Naive thymus-derived CD8-positive, alpha-beta T cell (primary cell): ENCODE data around the gene CLMN. TPM values are rescaled to one million over a fixed set of nuclear protein-coding genes. Genes with fewer than 3 reads are reported as not detected.

Experiments
- ATAC-seq, 2 donors: fragments of 150-1000 bp; cut with Tn5 transposase in 1 of 2; sonication (Bioruptor Pico), chemical (Tn5 transposase) in 1 of 2; 1 replicate in 1 of 2; 2 replicates in 1 of 2; pipeline ENCODE4 v1.10.0; 2021; ENCODE audit warnings: mild to moderate bottlenecking in 2 of 2, moderate library complexity in 2 of 2
- POLR2A ChIA-PET: fragments of 350-600 bp; sonication (Branson Sonifier 250); formaldehyde crosslinking; loops from one replicate; lab custom pipeline; 2021; ENCODE audit warnings: antibody characterized with exemption; lab: Charles Lee
- DNase-seq, 10 donors: peaks; one replicate each; pipeline versions ENCODE4 v3.0.0 to v3.0.0-alpha.2; 2020 to 2022
- H3K27ac Mint-ChIP-seq, 10 donors: one replicate each; pipeline ENCODE4 v1.8.0; 2020 to 2022; ENCODE audit warnings: mild to moderate bottlenecking in 10 of 10, mixed read lengths in 10 of 10, moderate library complexity in 4 of 10, inconsistent platforms in 1 of 10
- H3K27me3 Mint-ChIP-seq, 5 donors: one replicate each; pipeline ENCODE4 v1.8.0; 2021 to 2022; ENCODE audit warnings: mixed read lengths in 5 of 5
- H3K36me3 Mint-ChIP-seq, 3 donors: one replicate each; pipeline ENCODE4 v1.8.0; 2020 to 2022; ENCODE audit warnings: mixed read lengths in 3 of 3, mild to moderate bottlenecking in 2 of 3, inconsistent platforms in 1 of 3
- H3K4me1 Mint-ChIP-seq, 4 donors: one replicate each; pipeline ENCODE4 v1.8.0; 2021 to 2022; ENCODE audit warnings: mixed read lengths in 4 of 4
- H3K4me3 Mint-ChIP-seq, 10 donors: one replicate each; pipeline ENCODE4 v1.8.0; 2020 to 2022; ENCODE audit warnings: mild to moderate bottlenecking in 10 of 10, mixed read lengths in 10 of 10, moderate library complexity in 6 of 10, inconsistent platforms in 1 of 10
- H3K9me3 Mint-ChIP-seq, 9 donors: one replicate each; pipeline ENCODE4 v1.8.0; 2020 to 2022; ENCODE audit warnings: mixed read lengths in 9 of 9, mild to moderate bottlenecking in 3 of 9, inconsistent platforms in 1 of 9, moderate library complexity in 1 of 9
- polyA plus RNA-seq, 3 donors: library from polyadenylated mRNA; unstranded; fragments of 300-500 nt; fragmentation: Illumina TruSeq; gene quantifications; one replicate each; pipeline ENCODE4 v1.2.3, GENCODE V29; 2021
- total RNA-seq, 8 experiments: library from RNA in 2 of 8; stranded (reverse) in 2 of 8; gene quantifications; one replicate each; pipeline ENCODE4 v1.2.3 and lab custom pipeline; 2021 to 2026

The CLMN gene
- total and polyA plus RNA-seq, 5 experiments from 2014 or later: 0.07 to 2.2 (median 0.32) TPM

DNA sequence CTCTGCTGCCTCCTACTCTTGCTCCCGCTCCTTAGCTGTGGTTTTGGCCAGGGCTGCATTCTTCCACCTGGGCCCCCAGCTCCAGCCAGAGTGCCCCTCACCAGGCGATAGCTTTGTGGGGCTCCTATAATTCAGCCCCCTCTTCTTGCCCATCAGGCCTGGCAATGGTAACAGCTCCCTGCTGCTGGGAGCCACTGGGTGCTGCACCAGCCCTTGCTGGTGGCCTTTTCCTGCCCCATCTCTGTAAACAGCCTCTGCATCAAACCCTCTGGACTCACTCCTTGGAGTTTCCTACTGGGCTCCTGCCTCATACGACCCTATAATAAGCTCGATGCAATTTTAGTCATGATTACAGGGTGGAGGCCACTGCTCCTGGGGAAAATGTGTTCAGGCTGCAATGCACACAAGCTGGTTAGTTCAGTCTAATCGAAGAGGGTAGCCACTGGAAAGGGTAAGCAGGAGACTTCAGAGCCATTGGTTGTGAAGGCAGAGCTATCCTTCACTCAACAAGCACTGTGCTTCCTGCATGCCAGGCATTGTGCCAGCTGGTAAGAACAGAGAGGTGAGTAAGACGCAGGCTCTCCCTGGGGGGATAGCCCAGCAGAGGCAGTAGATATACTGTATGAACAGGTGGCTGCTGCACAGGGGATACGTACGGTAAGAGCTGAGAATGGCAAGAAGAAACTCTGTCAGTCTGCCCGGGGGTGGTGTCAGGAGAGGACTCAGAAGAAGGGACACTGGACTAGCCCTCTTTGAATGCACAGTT lies 24.7 kb downstream of the CLMN start:
- H3K36me3 Mint-ChIP-seq: peaks cover 0 to 5% (median 0%) of the 10 kb centered on the region in 3 donors
- peak overlapping the region in 1 of 10 donors; percentile 20 for H3K27ac Mint-ChIP-seq
- no peak overlapping the region for H3K4me3 Mint-ChIP-seq
- no peak for DNase-seq
- peaks cover 4 to 42% (median 20%) of the 10 kb centered on the region in 5 donors for H3K27me3 Mint-ChIP-seq
- no peak for ATAC-seq
- POLR2A ChIA-PET: no interaction called here
- H3K9me3 Mint-ChIP-seq: peaks cover 2 to 21% (median 5%) of the 10 kb centered on the region in 9 donors
- H3K4me1 Mint-ChIP-seq: peaks cover 0 to 19% (median under 1%) of the 10 kb centered on the region in 4 donors

- Mint-ChIP-seq H3K36me3 (peaks cover 0 to 5% (median 0%) of the 10 kb centered on the region in 3 donors), H3K4me1 (peaks cover 0 to 15% (median under 1%) of the 10 kb centered on the region in 4 donors), H3K27ac (peak overlapping the region in 1 of 10 donors; percentile 20), H3K27me3 (peaks cover 4 to 47% (median 20%) of the 10 kb centered on the region in 5 donors), H3K4me3 (no peak overlapping the region), H3K9me3 (peaks cover 2 to 21% (median 5%) of the 10 kb centered on the region in 9 donors)
- DNase-seq (no peak), ATAC-seq (no peak)
- POLR2A ChIA-PET: no interaction called here
Measured at GRCh38 chr14:95294320-95294719, 25.4 kb downstream of the CLMN start.

DNA sequence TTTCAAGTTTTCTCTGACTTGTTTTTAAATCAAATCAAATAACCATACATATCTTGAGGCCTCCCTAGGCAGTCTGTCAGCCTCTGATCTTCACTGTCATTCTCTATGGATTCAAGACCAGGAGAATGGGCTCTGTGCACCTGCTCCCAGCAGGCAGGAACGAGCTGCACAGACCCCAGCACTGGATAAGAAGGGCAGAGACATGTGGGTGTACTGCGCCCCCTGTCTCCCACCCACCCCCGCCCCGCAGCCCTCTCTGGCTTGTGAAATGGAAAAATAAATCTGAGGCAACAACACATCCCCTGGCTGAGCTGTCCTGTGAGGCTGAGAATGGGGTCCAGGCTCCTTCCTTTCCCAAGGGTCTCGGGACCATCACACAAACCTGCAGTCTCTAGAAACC lies 26.3 kb downstream of the CLMN start:
- Mint-ChIP-seq H3K4me1 (peaks cover 0 to 15% (median under 1%) of the 10 kb centered on the region in 4 donors), H3K27me3 (peaks cover 4 to 47% (median 25%) of the 10 kb centered on the region in 5 donors), H3K9me3 (peaks cover 4 to 21% (median 5%) of the 10 kb centered on the region in 9 donors), H3K4me3 (no peak overlapping the region), H3K36me3 (peaks cover 0 to 5% (median 0%) of the 10 kb centered on the region in 3 donors), H3K27ac (no peak overlapping the region)
- ATAC-seq (no peak), DNase-seq (no peak)
- POLR2A ChIA-PET: no interaction called here

DNA sequence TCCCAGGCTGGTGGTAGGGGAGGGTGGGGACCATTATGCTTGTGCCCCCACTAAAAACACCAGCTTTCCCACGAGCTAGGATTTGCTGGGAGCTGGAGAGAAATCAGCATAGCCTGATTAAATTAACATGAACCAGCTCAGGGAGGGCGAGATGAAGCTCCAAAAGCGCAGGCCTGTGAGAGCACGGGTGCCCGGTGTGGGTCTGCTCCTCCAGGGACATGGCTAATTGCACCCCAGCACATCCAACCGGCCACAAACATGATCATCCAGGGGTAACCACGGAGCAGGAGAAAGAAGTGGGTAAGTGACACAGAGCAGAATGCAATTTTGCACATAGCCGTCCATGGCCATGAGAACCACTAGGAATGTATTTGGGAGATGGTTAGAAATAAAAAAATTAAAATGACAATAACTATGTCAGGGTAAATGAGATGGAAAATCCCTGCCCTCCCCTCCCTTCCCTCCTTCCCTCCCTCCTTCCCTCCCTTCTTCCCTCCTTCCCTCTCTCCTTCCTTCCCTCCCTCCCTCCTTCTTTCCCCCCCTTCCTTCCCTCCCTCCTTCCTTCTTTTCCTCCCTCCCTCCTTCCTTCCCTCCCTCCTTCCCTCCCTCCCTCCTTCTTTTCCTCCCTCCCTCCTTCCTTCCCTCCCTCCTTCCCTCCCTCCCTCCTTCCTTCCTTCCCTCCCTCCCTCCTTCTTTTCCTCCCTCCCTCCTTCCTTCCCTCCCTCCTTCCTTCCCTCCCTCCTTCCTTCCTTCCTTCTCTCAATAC lies 26.9 kb downstream of the CLMN start:
- H3K27me3 Mint-ChIP-seq: peaks cover 4 to 47% (median 27%) of the 10 kb centered on the region in 5 donors
- POLR2A ChIA-PET: no interaction called here
- H3K9me3 Mint-ChIP-seq: peaks cover 4 to 21% (median 5%) of the 10 kb centered on the region in 9 donors
- H3K36me3 Mint-ChIP-seq: peaks cover 0 to 5% (median 0%) of the 10 kb centered on the region in 3 donors
- no peak for DNase-seq
- H3K4me3 Mint-ChIP-seq: no peak overlapping the region
- ATAC-seq: no peak
- H3K4me1 Mint-ChIP-seq: peaks cover 0 to 12% (median under 1%) of the 10 kb centered on the region in 4 donors
- H3K27ac Mint-ChIP-seq: no peak overlapping the region

DNA sequence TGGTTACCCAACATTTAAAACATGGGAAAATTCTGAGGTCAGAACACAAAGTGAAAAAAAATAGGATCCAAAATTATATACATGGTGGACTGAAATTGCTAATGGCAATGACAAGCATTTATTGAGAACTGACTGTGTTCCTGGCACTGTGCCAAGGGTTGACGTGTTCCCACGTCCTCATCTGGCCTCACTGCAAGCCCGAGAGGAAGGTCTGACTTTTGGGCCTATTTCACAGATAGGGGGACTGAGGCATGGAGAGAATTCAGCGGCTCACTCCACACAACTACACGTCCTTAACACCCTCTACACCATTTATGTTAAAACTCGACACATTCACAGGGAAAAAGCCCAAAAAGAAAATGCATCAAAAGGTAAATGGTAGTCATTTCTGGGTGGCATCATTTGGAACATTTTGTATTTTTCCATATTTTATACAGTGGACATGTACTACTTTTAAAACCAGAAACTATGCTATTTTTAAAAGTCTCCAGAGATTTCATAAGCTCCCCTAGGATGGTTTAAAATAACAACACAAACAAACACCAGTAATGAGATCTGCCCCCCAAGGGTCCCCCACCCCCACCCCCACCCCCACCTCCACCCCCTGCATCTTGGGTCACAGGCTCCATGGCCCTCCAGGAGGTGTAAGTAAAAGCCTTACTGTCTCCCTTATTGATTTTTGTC lies 27.7 kb downstream of the CLMN start:
- peaks cover 0 to 9% (median under 1%) of the 10 kb centered on the region in 4 donors for H3K4me1 Mint-ChIP-seq
- peak in 1 of 10 donors; percentile 10 for DNase-seq

GRCh38 chr14:95290871-95291431 lies 28.8 kb downstream of the CLMN start:
- H3K27ac Mint-ChIP-seq: no peak overlapping the region
- POLR2A ChIA-PET: no interaction called here
- H3K4me1 Mint-ChIP-seq: peaks cover 0 to 8% (median under 1%) of the 10 kb centered on the region in 4 donors
- no peak for ATAC-seq
- H3K9me3 Mint-ChIP-seq: peaks cover 3 to 13% (median 4%) of the 10 kb centered on the region in 9 donors
- no peak for DNase-seq
- peaks cover 4 to 40% (median 26%) of the 10 kb centered on the region in 5 donors for H3K27me3 Mint-ChIP-seq
- peaks cover 0 to 3% (median 0%) of the 10 kb centered on the region in 3 donors for H3K36me3 Mint-ChIP-seq
- no peak overlapping the region for H3K4me3 Mint-ChIP-seq

More for the DNA sequence above, 27.7 kb downstream of the CLMN start:
- Mint-ChIP-seq H3K27ac (no peak overlapping the region), H3K27me3 (peaks cover 4 to 47% (median 27%) of the 10 kb centered on the region in 5 donors), H3K4me3 (no peak overlapping the region), H3K36me3 (peaks cover 0 to 5% (median 0%) of the 10 kb centered on the region in 3 donors), H3K9me3 (peaks cover 4 to 21% (median 5%) of the 10 kb centered on the region in 9 donors)
- ATAC-seq: no peak
- POLR2A ChIA-PET: no interaction called here

GRCh38 chr14:95290021-95290420 lies 29.7 kb downstream of the CLMN start:
- H3K4me3 Mint-ChIP-seq: no peak overlapping the region
- POLR2A ChIA-PET: no interaction called here
- peaks cover 0 to 4% (median under 1%) of the 10 kb centered on the region in 9 donors for H3K9me3 Mint-ChIP-seq
- peaks cover 0 to 8% (median 0%) of the 10 kb centered on the region in 4 donors for H3K4me1 Mint-ChIP-seq
- no peak overlapping the region for H3K27ac Mint-ChIP-seq
- no peak for DNase-seq
- ATAC-seq: no peak
- no peaks in the 10 kb centered on the region for H3K36me3 Mint-ChIP-seq
- H3K27me3 Mint-ChIP-seq: peaks cover 2 to 31% (median 17%) of the 10 kb centered on the region in 5 donors

DNA sequence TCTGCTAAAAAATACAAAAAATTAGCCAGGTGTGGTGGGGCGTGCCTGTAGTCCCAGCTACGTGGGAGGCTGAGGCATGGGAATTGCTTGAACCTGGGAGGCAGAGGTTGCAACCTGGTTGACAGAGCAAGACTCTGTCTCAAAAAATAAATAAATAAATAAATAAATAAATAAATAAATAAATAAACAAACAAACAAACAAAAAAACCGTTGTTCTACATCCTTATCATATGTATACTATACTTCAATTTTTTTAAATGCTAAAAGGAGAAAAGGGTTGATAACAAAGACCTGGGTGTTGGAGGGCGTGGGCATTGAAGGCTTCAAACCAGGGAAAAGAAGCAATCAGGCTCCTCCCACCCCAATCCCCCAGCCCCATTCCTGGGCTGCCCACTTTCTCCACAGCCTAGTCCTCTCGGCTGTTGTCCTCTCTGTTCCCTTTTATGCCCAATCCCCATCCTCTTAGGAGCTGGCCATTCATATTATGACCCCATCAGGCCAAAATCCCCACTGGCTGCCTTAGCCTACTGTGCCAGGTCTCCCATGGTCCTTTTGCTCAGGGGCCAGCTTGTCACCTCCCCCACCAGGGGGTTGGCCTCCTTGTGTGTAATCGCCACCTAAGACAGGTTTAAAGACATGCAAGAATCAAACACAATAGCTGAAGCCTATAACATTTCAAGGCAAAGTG lies 30.2 kb downstream of the CLMN start:
- ATAC-seq: no peak
- Mint-ChIP-seq H3K27ac (no peak overlapping the region), H3K27me3 (peaks cover 2 to 26% (median 14%) of the 10 kb centered on the region in 5 donors), H3K36me3 (no peaks in the 10 kb centered on the region), H3K9me3 (peaks cover 0 to 2% (median 0%) of the 10 kb centered on the region in 9 donors), H3K4me1 (peaks cover 0 to 8% (median 0%) of the 10 kb centered on the region in 4 donors), H3K4me3 (no peak overlapping the region)
- DNase-seq: no peak
- POLR2A ChIA-PET: no interaction called here

DNA sequence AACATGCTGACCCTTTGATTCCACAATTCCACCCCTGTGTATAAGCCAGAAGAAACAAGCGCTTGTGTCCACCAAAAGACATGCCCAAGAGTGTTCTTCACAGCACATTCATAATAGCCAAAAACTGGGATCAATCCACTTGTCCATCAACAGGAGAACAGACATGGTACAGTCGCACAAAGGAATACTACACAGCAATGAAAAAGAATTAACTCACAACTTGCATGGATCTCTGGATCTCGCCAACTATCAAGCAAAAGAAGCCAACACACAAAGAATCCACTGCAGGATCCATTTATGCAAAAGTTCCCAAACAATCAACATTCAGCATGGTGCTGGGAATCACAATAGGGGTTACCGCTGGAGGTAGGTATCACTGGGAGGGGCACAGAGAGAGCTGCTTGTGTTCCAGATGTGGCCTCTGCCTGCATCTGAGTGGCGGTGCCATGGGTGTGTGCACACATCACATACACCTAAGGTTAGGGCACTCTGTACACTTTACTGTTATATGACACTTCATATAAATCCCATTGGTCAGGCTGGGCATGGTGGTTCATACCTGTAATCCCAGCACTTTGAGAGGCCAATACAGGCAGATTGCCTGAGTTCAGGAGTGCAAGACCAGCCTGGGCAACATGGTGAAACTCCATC lies 30.9 kb downstream of the CLMN start:
- Mint-ChIP-seq H3K27ac (peak overlapping the region in 1 of 10 donors; percentile 78), H3K36me3 (no peaks in the 10 kb centered on the region), H3K4me3 (no peak overlapping the region), H3K27me3 (peaks cover 2 to 20% (median 13%) of the 10 kb centered on the region in 5 donors), H3K9me3 (peaks cover 0 to 2% (median 0%) of the 10 kb centered on the region in 9 donors), H3K4me1 (peaks cover 0 to 8% (median 0%) of the 10 kb centered on the region in 4 donors)
- DNase-seq (no peak), ATAC-seq (no peak)
- POLR2A ChIA-PET: no interaction called here

DNA sequence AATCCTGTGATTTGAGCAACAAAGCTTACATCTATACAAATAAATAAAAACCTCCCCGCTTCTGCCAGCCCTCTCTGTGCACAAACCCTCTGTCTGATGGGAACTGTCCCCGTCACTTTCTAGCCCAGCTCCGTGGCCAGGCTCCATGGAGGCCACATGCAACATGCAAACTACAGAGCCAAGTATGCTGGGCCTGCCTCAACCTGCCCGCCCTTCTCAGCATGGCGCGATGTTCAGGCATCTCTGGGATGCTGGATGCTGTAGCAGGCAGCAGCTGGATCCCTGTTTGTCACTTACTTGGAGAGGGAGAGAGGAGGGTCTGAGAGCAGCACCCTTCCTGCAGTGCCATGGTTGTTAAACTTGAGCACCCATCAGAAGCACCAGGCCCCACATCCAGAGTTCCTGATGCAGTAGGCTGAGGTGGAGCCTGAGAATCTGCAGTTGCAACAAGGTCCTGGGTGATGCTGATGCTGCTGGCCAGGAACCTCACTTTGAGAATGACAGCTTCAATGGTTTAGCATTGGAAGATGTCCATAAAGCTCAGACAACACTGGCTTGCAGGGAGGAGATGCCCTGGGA lies 32.4 kb downstream of the CLMN start:
- Mint-ChIP-seq H3K4me3 (no peak overlapping the region), H3K36me3 (no peaks in the 10 kb centered on the region), H3K9me3 (peaks cover 0 to 2% (median 0%) of the 10 kb centered on the region in 9 donors), H3K27ac (peak overlapping the region in 1 of 10 donors; percentile 42), H3K4me1 (peaks cover 0 to 8% (median 0%) of the 10 kb centered on the region in 4 donors), H3K27me3 (peaks cover 2 to 16% (median 11%) of the 10 kb centered on the region in 5 donors)
- POLR2A ChIA-PET: no interaction called here
- DNase-seq (no peak), ATAC-seq (no peak)

DNA sequence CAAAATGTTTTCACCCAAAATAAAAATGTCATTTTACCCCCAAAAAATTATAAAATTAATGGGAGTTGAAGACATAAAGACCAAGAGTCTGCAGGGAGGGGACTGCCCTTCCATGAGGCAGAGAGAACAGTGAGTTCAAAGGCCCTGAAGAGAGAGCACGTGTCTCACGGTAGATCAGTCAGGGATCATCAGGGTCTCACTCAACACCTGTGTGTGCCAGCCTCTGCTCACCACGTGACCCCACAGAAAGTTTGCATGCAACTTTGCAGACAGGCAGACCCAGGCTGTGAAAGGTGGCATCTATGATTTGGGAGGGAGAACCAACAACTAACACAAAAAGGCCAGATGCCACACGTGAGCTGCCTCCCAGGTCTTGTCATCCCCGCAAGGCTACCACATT lies 33.1 kb downstream of the CLMN start:
- Mint-ChIP-seq H3K9me3 (peaks cover 0 to 2% (median 0%) of the 10 kb centered on the region in 9 donors), H3K4me3 (no peak overlapping the region), H3K4me1 (peaks cover 0 to 4% (median 0%) of the 10 kb centered on the region in 4 donors), H3K27ac (peak overlapping the region in 1 of 10 donors; percentile 42), H3K36me3 (no peaks in the 10 kb centered on the region), H3K27me3 (peaks cover 2 to 16% (median 11%) of the 10 kb centered on the region in 5 donors)
- no peak for ATAC-seq
- no peak for DNase-seq
- POLR2A ChIA-PET: no interaction called here
